GM21737 (cell line): ENCODE results near the gene NUDT2.

Experiments used
- ATAC-seq: cut with Tn5 transposase; IDR thresholded peaks from one replicate; pipeline ENCODE4 v1.9.1; 2021; ENCODE audit warnings: mild to moderate bottlenecking, moderate library complexity; ENCODE audit not compliant: unreplicated experiment

NUDT2 gene

GRCh38 chr9:34370335-34370969 is 41.1 kb downstream of the NUDT2 start:
- ATAC-seq, result no peak

- no peak for ATAC-seq
These were observed 41.9 kb downstream of the NUDT2 start for GRCh38 chr9:34370970-34371880.

GRCh38 chr9:34371886-34372466 is 42.6 kb downstream of the NUDT2 start:
- no peak for ATAC-seq

GRCh38 chr9:34372467-34373011 is 43.2 kb downstream of the NUDT2 start:
- no peak for ATAC-seq

- no peak for ATAC-seq
These were observed 44.4 kb downstream of the NUDT2 start for GRCh38 chr9:34373749-34374148.

GRCh38 chr9:34374339-34374738 is 45.0 kb downstream of the NUDT2 start:
- no peak for ATAC-seq

GRCh38 chr9:34374905-34375552 is 45.7 kb downstream of the NUDT2 start:
- no peak for ATAC-seq

GRCh38 chr9:34375901-34376595 is 46.7 kb downstream of the NUDT2 start:
- peak; percentile 26 for ATAC-seq

GRCh38 chr9:34376596-34377403 is 47.4 kb downstream of the NUDT2 start, which contains the start of gene MYORG:
Gene MYORG, minus strand, starts transcription at chr9:34376898. Its CDS starts 3,955 bp downstream, at chr9:34372943.
- ATAC-seq, result peak; percentile 83

GRCh38 chr9:34377404-34377746 is 48.0 kb downstream of the NUDT2 start:
- no peak for ATAC-seq

- ATAC-seq, result no peak
These were observed 49.1 kb downstream of the NUDT2 start for GRCh38 chr9:34378376-34379060.

- no peak for ATAC-seq
These were observed 50.1 kb downstream of the NUDT2 start for GRCh38 chr9:34379334-34380033.

GRCh38 chr9:34380034-34380510 is 50.7 kb downstream of the NUDT2 start:
- no peak for ATAC-seq

- ATAC-seq, result peak; percentile 38
These were observed 51.3 kb downstream of the NUDT2 start for GRCh38 chr9:34380511-34381315.

- ATAC-seq, result no peak
These were observed 52.0 kb downstream of the NUDT2 start for GRCh38 chr9:34381323-34381722.

GRCh38 chr9:34382054-34382453 is 52.7 kb downstream of the NUDT2 start:
- ATAC-seq, result no peak

- no peak for ATAC-seq
These were observed 53.5 kb downstream of the NUDT2 start for GRCh38 chr9:34382879-34383278.
